ENCODE measurements around the gene SLAMF9. TPM values are rescaled to one million over a fixed set of nuclear protein-coding genes. Genes with fewer than 3 reads are reported as not detected.
A peak's percentile ranks its signal among the peaks of the same experiment; 100 is the strongest.

SLAMF9 gene
- total and polyA plus RNA-seq, 2 of the 8 experiments (the other 6 are each of a cell fraction or from before 2014, with no cell fraction given) = not detected

DNA sequence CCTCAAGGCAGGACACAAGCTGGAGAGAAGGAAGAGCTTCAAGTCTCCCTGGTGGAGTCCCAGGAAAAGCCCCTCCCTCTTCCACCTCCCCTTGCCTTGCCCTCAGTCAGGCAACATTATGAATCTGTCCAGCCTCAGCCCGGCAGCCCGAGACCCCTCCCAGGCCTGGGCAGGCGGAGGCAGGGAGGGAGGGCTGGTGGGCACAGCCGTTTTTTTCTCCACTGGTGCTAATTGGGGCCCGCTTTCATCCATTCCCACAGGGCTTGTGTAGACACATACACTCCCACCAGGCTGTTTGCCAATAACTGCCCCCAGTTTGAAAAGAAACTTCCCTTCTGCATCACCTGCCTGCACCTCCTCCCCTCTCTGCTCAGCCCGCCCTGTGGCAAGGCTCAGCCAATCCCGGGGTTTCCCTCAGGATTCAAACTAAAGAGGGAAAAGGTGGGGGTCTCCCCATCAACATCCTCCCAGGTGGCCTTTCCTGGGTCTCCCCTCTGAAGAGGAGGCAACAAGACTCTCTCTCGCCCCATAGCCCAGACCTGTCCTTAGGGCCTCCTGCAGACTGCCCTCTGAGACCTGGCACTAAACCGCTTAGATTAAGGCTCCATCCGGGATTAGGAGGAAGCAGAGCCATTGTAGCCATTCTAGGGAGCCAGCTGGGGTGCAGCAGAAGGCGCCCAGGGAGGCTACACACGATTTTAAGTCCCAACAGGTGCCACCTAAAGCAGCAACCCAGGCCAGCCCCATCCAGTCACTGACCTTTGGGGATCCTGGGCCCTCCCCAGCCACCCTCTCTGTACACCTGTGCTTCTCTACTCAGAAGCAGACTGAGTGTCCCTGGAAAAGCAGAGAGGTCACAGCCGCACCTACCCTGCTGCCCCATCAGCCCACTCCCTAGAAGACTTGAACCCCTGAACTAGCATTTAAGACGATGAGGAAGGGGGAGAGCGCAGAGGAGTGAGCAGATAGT is 12.2 kb downstream of the SLAMF9 start:
- Histone ChIP-seq H4K5ac (ENCODE audit: insufficient read length, low read depth, low read length) (no peak overlapping the region), H4K8ac (ENCODE audit: extremely low read depth, insufficient read depth, low read length) (no peak overlapping the region), H3K4me1 (replicated peaks in 1 of 4; ENCODE audit: control insufficient read depth in 3 of 4, insufficient read depth in 4 of 4, low read length in 3 of 4) (peaks cover 7 to 28% (median 20%) of the 10 kb centered on the region in 4 experiments), H2BK15ac (ENCODE audit: low read length) (no peak overlapping the region), H3K23ac (ENCODE audit: insufficient read length) (no peak overlapping the region), H3K79me1 (ENCODE audit: low read depth, low read length) (peaks cover 2% of the 10 kb centered on the region; the same call in 1 of the 2 replicates), H3K18ac (ENCODE audit: extremely low read depth, low read length) (peak overlapping the region; percentile 6; the same call in 1 of the 2 replicates), H3K56ac (replicated peaks; ENCODE audit: insufficient read length, low read depth, low read length) (no peak overlapping the region), H3K14ac (ENCODE audit: insufficient read length) (no peak overlapping the region), H3K4me2 (ENCODE audit: insufficient read depth in 1 of 2, low read depth in 2 of 2, low read length in 2 of 2) (no peak overlapping the region; a peak in 1 of 4 replicates), H2BK12ac (ENCODE audit: low read depth, low read length) (no peak overlapping the region), H3K4me3 (ENCODE audit: extremely low read depth in 1 of 4, insufficient read depth in 2 of 4, low read depth in 3 of 4, low read length in 4 of 4) (no peak overlapping the region), H3K4ac (replicated peaks; ENCODE audit: insufficient read length, low read depth, low read length) (no peak overlapping the region), H2BK20ac (ENCODE audit: low read length) (no peak overlapping the region), H2BK5ac (ENCODE audit: low read depth, low read length) (no peak overlapping the region), H2BK120ac (replicated peaks; ENCODE audit: low read depth, low read length) (no peak overlapping the region), H2AFZ (ENCODE audit: low read length) (no peak overlapping the region), H3K79me2 (ENCODE audit: control insufficient read depth in 1 of 2, insufficient read depth in 2 of 2, low read length in 2 of 2) (peaks cover 3 to 12% of the 10 kb centered on the region in 2 experiments; a peak in 2 of 4 replicates), H3K36me3 (ENCODE audit: control insufficient read depth in 2 of 4, insufficient read depth in 4 of 4, low read length in 3 of 4) (peaks cover 0 to 12% (median 1%) of the 10 kb centered on the region in 4 experiments; a peak in 5 of 8 replicates), H3K23me2 (ENCODE audit: low read depth, low read length) (peaks cover 10% of the 10 kb centered on the region; the same call in 1 of the 2 replicates), H3K27me3 (replicated peaks in 1 of 4; ENCODE audit: control insufficient read depth in 3 of 4, extremely low read depth in 1 of 4, insufficient read depth in 3 of 4, low read length in 3 of 4) (no peaks in the 10 kb centered on the region), H4K20me1 (replicated peaks in 1 of 2; ENCODE audit: control insufficient read depth in 1 of 2, insufficient read depth in 2 of 2, low read length in 2 of 2) (no peaks in the 10 kb centered on the region), H3K9ac (replicated peaks in 1 of 4; ENCODE audit: extremely low read depth in 1 of 4, low read depth in 3 of 4, low read length in 3 of 4) (peak overlapping the region in 1 of 4 experiments; percentile 1; a peak in 2 of 7 replicates), H3K9me3 (ENCODE audit: insufficient read depth in 2 of 2, low read depth in 1 of 2, low read length in 1 of 2) (no peaks in the 10 kb centered on the region), H4K91ac (replicated peaks; ENCODE audit: insufficient read length, low read length) (peak overlapping the region; percentile 22), H2AK5ac (ENCODE audit: low read depth, low read length) (no peak overlapping the region), H3K27ac (ENCODE audit: low read depth, low read length) (no peak overlapping the region)
- TF ChIP-seq RFX5 (IDR thresholded peaks at IDR 0.05; ENCODE audit: borderline replicate concordance, low read depth, low read length) (no peak), CTBP2 (IDR thresholded peaks at IDR 0.05; ENCODE audit: borderline replicate concordance, insufficient read depth, insufficient read length, low read length) (no peak), YY1 (IDR thresholded peaks at IDR 0.05; ENCODE audit: low read depth, low read length) (no peak), SP2 (IDR thresholded peaks at IDR 0.05; ENCODE audit: low read length) (no peak), CBX8 (IDR thresholded peaks at IDR 0.05; ENCODE audit: borderline replicate concordance, low read depth, low read length) (no peak)
- ChIA-PET CTCF (ENCODE audit: partially characterized antibody) (interaction anchor here (1.0 to 35.5 kb wide), 7 partner anchors 10 to 143 kb away, joined by 3 to 696 read pairs (median 15); partner anchors contain the start of genes IGSF9 and SLAMF9), POLR2A (ENCODE audit: partially characterized antibody) (interaction anchor here (0.7 to 6.0 kb wide), 4 partner anchors 12 to 64 kb away, joined by 3 to 41 read pairs (median 7); partner anchors contain the start of gene SLAMF9)
- FAIRE-seq = no peak
- 84% methylated on average over 14 of the region's 15 CpGs; no CpG with 5 or more reads in 1 of the 2 experiments for WGBS, 2 experiments (ENCODE audit: extremely low coverage in 1 of 2, insufficient coverage in 1 of 2, insufficient read length in 1 of 2, insufficient replicate concordance in 2 of 2, low coverage in 1 of 2, low lambda C conversion rate in 2 of 2, missing lambda C conversion rate in 1 of 2)
- no peak for DNase-seq (ENCODE audit: low read depth in 1 of 2, low spot score in 2 of 2)

All from H1 (cell line).